GM19397 (cell line): ENCODE data around the gene HLA-E.

Experiments
- ATAC-seq: cut with Tn5 transposase; IDR thresholded peaks from one replicate; pipeline ENCODE4 v1.9.1; 2021; ENCODE audit warnings: mild to moderate bottlenecking, moderate library complexity; ENCODE audit not compliant: unreplicated experiment

HLA-E gene

GRCh38 chr6:30533460-30534294 lies 44.4 kb downstream of the HLA-E start:
- ATAC-seq = no peak

DNA sequence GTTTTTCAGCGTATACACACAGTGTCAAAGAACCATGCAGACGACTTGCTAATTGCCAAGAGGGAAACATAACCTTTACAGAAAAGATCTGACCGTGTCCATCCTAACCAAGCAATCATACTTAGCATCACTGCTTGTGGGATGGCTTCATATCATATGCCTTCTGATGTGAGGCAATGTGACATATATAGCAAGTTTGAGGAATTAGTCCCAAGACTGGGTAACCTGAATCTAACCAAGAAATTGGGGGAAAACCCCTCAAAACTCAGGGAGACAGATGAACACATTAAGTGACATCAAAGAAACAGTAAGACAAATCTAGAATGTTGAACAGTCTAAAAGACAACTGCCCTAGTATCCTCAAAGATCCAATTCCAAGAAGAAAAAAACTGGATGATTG lies 48.6 kb downstream of the HLA-E start:
- ATAC-seq = no peak

GRCh38 chr6:30541515-30542403 lies 52.5 kb downstream of the HLA-E start:
- ATAC-seq = no peak

- no peak for ATAC-seq
Measured at GRCh38 chr6:30542404-30542725, 53.1 kb downstream of the HLA-E start.

- no peak for ATAC-seq
Measured at GRCh38 chr6:30542915-30543314, 53.6 kb downstream of the HLA-E start.
